HepG2 (cell line): ENCODE measurements around the gene BHLHE23. TPM values are rescaled to one million over a fixed set of nuclear protein-coding genes. Genes with fewer than 3 reads are reported as not detected.

Source experiments
- AGO2 ChIP-seq: fragments of 200-400 bp; formaldehyde crosslinking; optimal IDR thresholded peaks from 2 replicates; pipeline ENCODE3; 2017; ENCODE audit warnings: mild to moderate bottlenecking, low read depth, low read length, moderate library complexity
- ATF1 ChIP-seq: IDR thresholded peaks from 2 replicates; pipeline ENCODE4 v1.6.1; 2016; ENCODE audit warnings: mild to moderate bottlenecking, control low read depth
- CERS6 ChIP-seq: sonication (generic); formaldehyde crosslinking; IDR thresholded peaks from 2 replicates; pipeline ENCODE4 v1.5.0; 2020; ENCODE audit warnings: missing genetic modification reagents
- EP300 ChIP-seq, 3 experiments: sonication (generic) in 1 of 3; formaldehyde crosslinking in 1 of 3; IDR thresholded peaks; 2 replicates each; pipeline versions ENCODE4 v1.5.1 to v1.6.1; 2011 to 2020; ENCODE audit warnings: low read depth in 2 of 3, low read length in 2 of 3, borderline replicate concordance in 1 of 3, improper control_type of control experiment in 1 of 3, mild to moderate bottlenecking in 1 of 3, missing genetic modification reagents in 1 of 3, moderate library complexity in 1 of 3
- FOSL2 ChIP-seq: sonication (generic); formaldehyde crosslinking; IDR thresholded peaks from 2 replicates; pipeline ENCODE4 v1.4.0; 2020; ENCODE audit warnings: missing genetic modification reagents
- GTF2F1 ChIP-seq: fragments of 150-350 bp; IDR thresholded peaks from 2 replicates; pipeline ENCODE4 v1.6.1; 2014; ENCODE audit warnings: low read length
- HNF1B ChIP-seq: sonication (generic); formaldehyde crosslinking; IDR thresholded peaks from 2 replicates; pipeline ENCODE4 v1.5.1; 2020; ENCODE audit warnings: mild to moderate bottlenecking, moderate library complexity, missing genetic modification reagents
- MXD1 ChIP-seq: sonication (generic); formaldehyde crosslinking; IDR thresholded peaks from 2 replicates; pipeline ENCODE4 v1.4.0; 2020; ENCODE audit warnings: mild to moderate bottlenecking, missing genetic modification reagents
- NFIB ChIP-seq: sonication (generic); formaldehyde crosslinking; IDR thresholded peaks from 2 replicates; pipeline ENCODE4 v1.9.0; 2021; ENCODE audit warnings: missing genetic modification reagents, mild to moderate bottlenecking, borderline replicate concordance
- PHF5A ChIP-seq: IDR thresholded peaks from one replicate; pipeline ENCODE4 v1.6.1; 2018; ENCODE audit warnings: low read depth, missing genetic modification reagents; ENCODE audit not compliant: unreplicated experiment
- POLR2AphosphoS5 ChIP-seq: IDR thresholded peaks from 2 replicates; pipeline ENCODE4 v1.6.1; 2012; ENCODE audit warnings: low read depth, low read length
- PRPF4 ChIP-seq: fragments of 200-400 bp; formaldehyde crosslinking; IDR thresholded peaks from 2 replicates; pipeline ENCODE4 v1.6.1; 2016; ENCODE audit warnings: low read length, low read depth; ENCODE audit not compliant: poor library complexity, severe bottlenecking
- SETDB1 ChIP-seq: sonication (generic); formaldehyde crosslinking; IDR thresholded peaks from 2 replicates; pipeline ENCODE4 v1.5.1; 2020; ENCODE audit warnings: missing genetic modification reagents, mild to moderate bottlenecking, borderline replicate concordance
- TCF12 ChIP-seq, 2 experiments: fragments of 450-650 bp in 1 of 2; sonication (generic) in 1 of 2; formaldehyde crosslinking in 1 of 2; IDR thresholded peaks; 2 replicates each; pipeline versions ENCODE4 v1.6.1 to v1.8.0; 2017 to 2022; ENCODE audit warnings: antibody characterized with exemption in 1 of 2, mild to moderate bottlenecking in 1 of 2, missing genetic modification reagents in 1 of 2, moderate library complexity in 1 of 2
- TEAD2 ChIP-seq: sonication (generic); formaldehyde crosslinking; IDR thresholded peaks from 2 replicates; pipeline ENCODE4 v1.9.0; 2021; ENCODE audit warnings: missing genetic modification reagents
- THAP11 ChIP-seq: IDR thresholded peaks from 2 replicates; pipeline ENCODE4 v1.6.1; 2016; ENCODE audit warnings: missing biosample characterization, missing genetic modification reagents
- YY1 ChIP-seq: IDR thresholded peaks from 2 replicates; pipeline ENCODE4 v1.6.1; 2011; ENCODE audit warnings: low read length, low read depth, moderate library complexity, mild to moderate bottlenecking; ENCODE audit not compliant: insufficient read depth, insufficient replicate concordance
- ZBTB4 ChIP-seq: sonication (generic); formaldehyde crosslinking; IDR thresholded peaks from 2 replicates; pipeline ENCODE4 v1.4.0; 2020; ENCODE audit warnings: missing genetic modification reagents, mild to moderate bottlenecking, borderline replicate concordance
- ZFYVE20 ChIP-seq: sonication (generic); formaldehyde crosslinking; IDR thresholded peaks from 2 replicates; pipeline ENCODE4 v1.8.0; 2023; ENCODE audit warnings: low read depth, mild to moderate bottlenecking, moderate library complexity, missing genetic modification reagents, borderline replicate concordance
- ZNF205 ChIP-seq: IDR thresholded peaks from 2 replicates; pipeline ENCODE4 v1.6.1; 2018; ENCODE audit warnings: missing biosample characterization, missing genetic modification reagents
- ZNF616 ChIP-seq: sonication (generic); formaldehyde crosslinking; IDR thresholded peaks from 2 replicates; pipeline ENCODE4 v1.5.0; 2020; ENCODE audit warnings: low read depth, mild to moderate bottlenecking, missing genetic modification reagents
- polyA plus RNA-seq, 8 experiments: library from polyadenylated mRNA; depleted of rRNA in 3 of 8; stranded (reverse) in 7 of 8; unstranded in 1 of 8; fragments of >200 nt; fragmentation: Illumina TruSeq in 4 of 8; extraction: Trizol in 4 of 8; gene quantifications; 2 replicates each; pipeline versions ENCODE4 v1.2.1 to v1.2.3, GENCODE V29; 2011 to 2016; ENCODE audit warnings: low read depth in 4 of 8, missing spikeins in 1 of 8, mixed read lengths in 1 of 8; ENCODE audit not compliant: insufficient read depth in 1 of 8
- total RNA-seq, 5 experiments: library from RNA; depleted of rRNA; stranded (reverse); fragments of >200 nt; fragmentation: Illumina TruSeq; extraction: Trizol; gene quantifications; 2 replicates each; pipeline ENCODE4 v1.2.3, GENCODE V29; 2016; ENCODE audit warnings: low read depth in 1 of 5

The BHLHE23 gene
- total and polyA plus RNA-seq, 2 of the 13 experiments (the other 11 are each of a cell fraction or from before 2014, with no cell fraction given), result not detected

- TF ChIP-seq HNF1B (CRISPR knock-in tag), result 0 out of 2 replicates have a peak, but pooled peaks have one; percentile 6
- no peak for TF ChIP-seq ZFYVE20
- TF ChIP-seq NFIB (CRISPR knock-in tag), result 0 out of 2 replicates have a peak, but pooled peaks have one; percentile 50
- no peak for TF ChIP-seq ZNF205 (CRISPR knock-in tag)
- no peak for TF ChIP-seq TEAD2
- no peak for TF ChIP-seq EP300 (IDR thresholded peaks at IDR 0.05; ENCODE audit: low read depth in 2 of 2, low read length in 2 of 2)
- TF ChIP-seq EP300 (CRISPR knock-in tag; IDR thresholded peaks at IDR 0.05; ENCODE audit: borderline replicate concordance), result no peak
- no peak for TF ChIP-seq YY1
- TF ChIP-seq CERS6 (CRISPR knock-in tag), result no peak
- peak; percentile 31 for TF ChIP-seq PHF5A (CRISPR knock-in tag)
- no peak for TF ChIP-seq GTF2F1
- TF ChIP-seq ATF1, result no peak
- TF ChIP-seq AGO2, result peak; percentile 98
- peak; percentile 9; the same call in 1 of the 2 replicates for TF ChIP-seq ZBTB4 (CRISPR knock-in tag)
- no peak for TF ChIP-seq SETDB1 (CRISPR knock-in tag)
- no peak for TF ChIP-seq THAP11 (CRISPR knock-in tag)
- TF ChIP-seq FOSL2 (CRISPR knock-in tag), result no peak
- no peak for TF ChIP-seq MXD1 (CRISPR knock-in tag)
- no peak for TF ChIP-seq PRPF4
- no peak for TF ChIP-seq TCF12 (IDR thresholded peaks at IDR 0.05)
- TF ChIP-seq TCF12 (CRISPR knock-in tag; IDR thresholded peaks at IDR 0.05), result no peak
- 0 out of 2 replicates have a peak, but pooled peaks have one; percentile 20 for TF ChIP-seq ZNF616 (CRISPR knock-in tag)
- peak; percentile 52; the same call in 1 of the 2 replicates for TF ChIP-seq POLR2AphosphoS5
Measured at GRCh38 chr20:62967628-62968351, 39.0 kb downstream of the BHLHE23 start (continued).
